PC-3 (cell line): ENCODE measurements around the gene PDLIM7. TPM values are rescaled to one million over a fixed set of nuclear protein-coding genes. Genes with fewer than 3 reads are reported as not detected.

Experiments used
- ATAC-seq: fragments of 200-7000 bp; cut with Tn5 transposase; 2 replicates; pipeline ENCODE4 v1.9.1; 2020; ENCODE audit warnings: mild to moderate bottlenecking, moderate library complexity
- BruUV-seq: library from RNA; stranded (reverse); fragments of 400-500 nt; replicated peaks from 2 replicates; lab custom pipeline; 2021; lab: Mats Ljungman, UMichigan
- CTCF ChIA-PET: fragments of 300-600 bp; sonication (Branson Sonifier 250); formaldehyde crosslinking; loops from one replicate; lab custom pipeline; 2022; ENCODE audit warnings: antibody characterized with exemption; lab: Charles Lee
- POLR2A ChIA-PET: fragments of 300-600 bp; sonication (Branson Sonifier 250); formaldehyde crosslinking; loops from one replicate; lab custom pipeline; 2022; ENCODE audit warnings: antibody characterized with exemption; ENCODE audit not compliant: unreplicated experiment; lab: Charles Lee
- DNase-seq: peaks from one replicate; pipeline ENCODE4 v3.0.0-alpha.2; 2015
- H2AFZ ChIP-seq: fragments of 300-600 bp; sonication (generic); 2 replicates; pipeline ENCODE4 v1.6.0; 2016; ENCODE audit warnings: antibody characterized with exemption, low read length
- H3F3A ChIP-seq: fragments of 300-600 bp; sonication (generic); one replicate; pipeline ENCODE4 v1.6.0; 2017; ENCODE audit warnings: antibody characterized with exemption, low read length, control low read depth, mild to moderate bottlenecking; ENCODE audit not compliant: unreplicated experiment
- H3K27ac ChIP-seq: fragments of 300-600 bp; sonication (generic); 2 replicates; pipeline ENCODE4 v1.5.1; 2016; ENCODE audit warnings: mild to moderate bottlenecking, low read length
- H3K27me3 ChIP-seq: fragments of 300-600 bp; sonication (generic); 2 replicates; pipeline ENCODE4 v1.6.1; 2016; ENCODE audit warnings: low read length, mixed read lengths
- H3K36me3 ChIP-seq: fragments of 300-600 bp; sonication (generic); 2 replicates; pipeline ENCODE4 v1.6.1; 2016; ENCODE audit warnings: low read depth, mixed run types, low read length, mixed read lengths
- H3K4me1 ChIP-seq: fragments of 300-600 bp; sonication (generic); 2 replicates; pipeline ENCODE4 v1.5.1; 2016; ENCODE audit warnings: low read length; ENCODE audit not compliant: insufficient read depth
- H3K4me2 ChIP-seq: fragments of 300-600 bp; sonication (generic); 2 replicates; pipeline ENCODE4 v1.6.0; 2016; ENCODE audit warnings: low read length
- H3K4me3 ChIP-seq: fragments of 300-600 bp; sonication (generic); 2 replicates; pipeline ENCODE4 v1.5.1; 2016; ENCODE audit warnings: mild to moderate bottlenecking, low read length, mixed read lengths
- H3K79me2 ChIP-seq: fragments of 300-600 bp; sonication (generic); 2 replicates; pipeline ENCODE4 v1.6.1; 2017; ENCODE audit warnings: low read length, mixed read lengths
- H3K9ac ChIP-seq: fragments of 300-600 bp; sonication (generic); 2 replicates; pipeline ENCODE4 v1.6.0; 2016; ENCODE audit warnings: mild to moderate bottlenecking, low read length
- H3K9me2 ChIP-seq: fragments of 300-600 bp; sonication (generic); replicated peaks from 2 replicates; pipeline ENCODE4 v1.6.1; 2016; ENCODE audit warnings: mixed run types, low read length, mixed read lengths
- H3K9me3 ChIP-seq: fragments of 300-600 bp; sonication (generic); 2 replicates; pipeline ENCODE4 v1.6.1; 2016; ENCODE audit warnings: low read length, mixed read lengths
- H4K20me1 ChIP-seq: fragments of 300-600 bp; sonication (generic); 2 replicates; pipeline ENCODE4 v1.6.1; 2016; ENCODE audit warnings: low read length, mixed read lengths
- CTCF ChIP-seq: fragments of 300-600 bp; sonication (generic); conservative IDR thresholded peaks from 2 replicates; pipeline ENCODE4 v1.5.1; 2017; ENCODE audit warnings: antibody characterized with exemption, low read depth, mild to moderate bottlenecking, low read length
- EZH2 ChIP-seq: fragments of 300-600 bp; sonication (generic); IDR thresholded peaks from one replicate; pipeline ENCODE4 v1.6.1; 2017; ENCODE audit warnings: antibody characterized with exemption, mild to moderate bottlenecking, low read length; ENCODE audit not compliant: unreplicated experiment
- EZH2phosphoT487 ChIP-seq: fragments of 300-600 bp; sonication (generic); IDR thresholded peaks from 2 replicates; pipeline ENCODE4 v1.6.1; 2018; ENCODE audit warnings: mild to moderate bottlenecking, antibody characterized with exemption, low read length, borderline replicate concordance
- intact Hi-C: fragments of 100-400 bp; cut with micrococcal nuclease; formaldehyde crosslinking; loops from 2 replicates; pipeline ENCODE4 v1.9.0; 2023
- total RNA-seq: library from RNA; depleted of rRNA; stranded (reverse); fragments of >200 nt; gene quantifications from 2 replicates; pipeline ENCODE4 v1.2.3, GENCODE V29; 2014

PDLIM7 gene
- total RNA-seq, 1 experiment from 2014 or later = 159 TPM

GRCh38 chr5:177509991-177510566 is 12.7 kb upstream of the PDLIM7 start:
- H3F3A ChIP-seq = no peaks in the 10 kb centered on the region
- ATAC-seq = no peak
- intact Hi-C loops = no loop called here
- no peak overlapping the region for H3K9ac ChIP-seq
- H3K79me2 ChIP-seq = peaks cover 13% of the 10 kb centered on the region
- no peaks in the 10 kb centered on the region for H3K9me3 ChIP-seq
- peaks cover 2% of the 10 kb centered on the region; the same call in 1 of the 2 replicates for H3K4me1 ChIP-seq
- no peak for DNase-seq
- BruUV-seq = no TSS peak
- TF ChIP-seq CTCF (no peak), EZH2phosphoT487 (no peak), EZH2 (no peak)
- no peaks in the 10 kb centered on the region for H3K9me2 ChIP-seq
- ChIA-PET CTCF (no interaction called here), POLR2A (no interaction called here)
- no peak overlapping the region for H2AFZ ChIP-seq
- no peak overlapping the region for H3K4me3 ChIP-seq
- H3K4me2 ChIP-seq = no peak overlapping the region
- peaks cover 22% of the 10 kb centered on the region for H3K36me3 ChIP-seq
- H3K27me3 ChIP-seq = no peaks in the 10 kb centered on the region
- H4K20me1 ChIP-seq = no peaks in the 10 kb centered on the region
- H3K27ac ChIP-seq = no peak overlapping the region

- H3K36me3 ChIP-seq = peaks cover 15% of the 10 kb centered on the region; the same call in 1 of the 2 replicates
- H3K9ac ChIP-seq = no peak within 1 kb of the TSS
- no peaks in the 10 kb centered on the region for H3K9me2 ChIP-seq
- ATAC-seq (no peak), DNase-seq (no peak)
- BruUV-seq = no TSS peak
- H3K4me1 ChIP-seq = no peaks in the 10 kb centered on the region
- no peak within 1 kb of the TSS for H3K27ac ChIP-seq
- no peaks in the 10 kb centered on the region for H3K9me3 ChIP-seq
- intact Hi-C loops = no loop called here
- CTCF ChIA-PET = no interaction called here
- H3K27me3 ChIP-seq = no peaks in the 10 kb centered on the region
- H3F3A ChIP-seq = no peaks in the 10 kb centered on the region
- H4K20me1 ChIP-seq = no peaks in the 10 kb centered on the region
- no peak within 1 kb of the TSS for H3K4me2 ChIP-seq
- H2AFZ ChIP-seq = no peak within 1 kb of the TSS
- TF ChIP-seq EZH2 (no peak), CTCF (no peak), EZH2phosphoT487 (no peak)
- H3K79me2 ChIP-seq = peaks cover 7% of the 10 kb centered on the region; the same call in 1 of the 2 replicates
- no peak within 1 kb of the TSS for H3K4me3 ChIP-seq
- POLR2A ChIA-PET = no interaction called here
Measured at GRCh38 chr5:177509381-177509951, 12.1 kb upstream of the PDLIM7 start, which contains the start of gene DOK3. DOK3 (minus strand) TSS chr5:177509826; CDS start chr5:177509540, 286 bp downstream.

GRCh38 chr5:177508837-177509236 is 11.4 kb upstream of the PDLIM7 start:
- Histone ChIP-seq H3K9ac (no peak overlapping the region), H3F3A (no peaks in the 10 kb centered on the region), H3K4me1 (no peaks in the 10 kb centered on the region), H3K4me2 (no peak overlapping the region), H3K27ac (no peak overlapping the region), H3K36me3 (peaks cover 12% of the 10 kb centered on the region; the same call in 1 of the 2 replicates), H3K27me3 (no peaks in the 10 kb centered on the region), H2AFZ (no peak overlapping the region), H3K4me3 (no peak overlapping the region), H3K9me2 (no peaks in the 10 kb centered on the region), H3K9me3 (no peaks in the 10 kb centered on the region), H3K79me2 (0 out of 2 replicates have a peak, but pooled peaks cover under 1% of the 10 kb centered on the region), H4K20me1 (no peaks in the 10 kb centered on the region)
- CTCF ChIA-PET = no interaction called here
- ATAC-seq = no peak
- TF ChIP-seq EZH2 (no peak), EZH2phosphoT487 (no peak), CTCF (no peak)
- BruUV-seq = no TSS peak
- intact Hi-C loops = no loop called here
- no peak for DNase-seq
- POLR2A ChIA-PET = no interaction called here
